Chondrocyte (in vitro differentiated cells): ENCODE measurements around the gene MMP7. TPM values are rescaled to one million over a fixed set of nuclear protein-coding genes. Genes with fewer than 3 reads are reported as not detected.
A peak's percentile ranks its signal among the peaks of the same experiment; 100 is the strongest.

ENCODE experiments used
- DNase-seq: peaks from one replicate; pipeline ENCODE4 v3.0.0; 2021; ENCODE audit warnings: mixed read lengths, low spot score
- H3K27ac Mint-ChIP-seq: one replicate; pipeline ENCODE4 v1.8.0; 2021; ENCODE audit warnings: mild to moderate bottlenecking, moderate library complexity, mixed read lengths; ENCODE audit not compliant: unreplicated experiment
- H3K27me3 Mint-ChIP-seq: 2 replicates; pipeline ENCODE4 v1.8.0; 2021; ENCODE audit warnings: low read depth, mixed read lengths
- H3K36me3 Mint-ChIP-seq: 2 replicates; pipeline ENCODE4 v1.8.0; 2021; ENCODE audit warnings: low read depth, mixed read lengths
- H3K4me1 Mint-ChIP-seq: 2 replicates; pipeline ENCODE4 v1.8.0; 2021; ENCODE audit warnings: low read depth, mild to moderate bottlenecking, mixed read lengths
- H3K4me3 Mint-ChIP-seq: one replicate; pipeline ENCODE4 v1.8.0; 2021; ENCODE audit warnings: mild to moderate bottlenecking, moderate library complexity, mixed read lengths; ENCODE audit not compliant: unreplicated experiment
- H3K9me3 Mint-ChIP-seq: 2 replicates; pipeline ENCODE4 v1.8.0; 2021; ENCODE audit warnings: low read depth, mixed read lengths
- total RNA-seq: library from RNA; stranded (reverse); gene quantifications from 3 replicates; pipeline ENCODE4 v1.2.1, GENCODE V29; 2021
- TF ChIP-seq, protein P1 (sequence below): fragments of 200-600 bp; sonication (generic); IDR thresholded peaks from 2 replicates; pipeline ENCODE4 v1.5.0; 2021; ENCODE audit warnings: antibody characterized with exemption, mild to moderate bottlenecking, moderate library complexity

The MMP7 gene
- total RNA-seq, 1 donor from 2014 or later = 0.50 TPM

DNA sequence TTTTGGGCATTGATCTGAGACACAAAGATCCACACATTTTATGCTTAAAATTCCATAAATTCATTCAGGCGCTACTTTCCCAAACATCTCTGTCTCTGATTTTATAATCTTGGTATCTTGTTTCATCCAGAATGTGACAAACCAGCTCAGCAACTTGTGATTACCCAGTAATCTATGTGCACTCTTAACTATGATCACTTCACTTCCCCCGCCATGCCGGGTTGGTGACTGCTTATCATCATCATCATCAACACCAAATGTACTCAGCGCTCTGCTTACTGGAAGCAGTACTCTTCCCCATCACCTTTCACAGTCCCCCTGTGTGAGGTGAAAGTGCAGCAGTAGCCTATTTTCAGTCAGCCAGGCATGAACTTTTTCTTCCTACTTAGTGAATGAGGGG is 15.2 kb upstream of the MMP7 start:
- TF ChIP-seq, protein P1, sequence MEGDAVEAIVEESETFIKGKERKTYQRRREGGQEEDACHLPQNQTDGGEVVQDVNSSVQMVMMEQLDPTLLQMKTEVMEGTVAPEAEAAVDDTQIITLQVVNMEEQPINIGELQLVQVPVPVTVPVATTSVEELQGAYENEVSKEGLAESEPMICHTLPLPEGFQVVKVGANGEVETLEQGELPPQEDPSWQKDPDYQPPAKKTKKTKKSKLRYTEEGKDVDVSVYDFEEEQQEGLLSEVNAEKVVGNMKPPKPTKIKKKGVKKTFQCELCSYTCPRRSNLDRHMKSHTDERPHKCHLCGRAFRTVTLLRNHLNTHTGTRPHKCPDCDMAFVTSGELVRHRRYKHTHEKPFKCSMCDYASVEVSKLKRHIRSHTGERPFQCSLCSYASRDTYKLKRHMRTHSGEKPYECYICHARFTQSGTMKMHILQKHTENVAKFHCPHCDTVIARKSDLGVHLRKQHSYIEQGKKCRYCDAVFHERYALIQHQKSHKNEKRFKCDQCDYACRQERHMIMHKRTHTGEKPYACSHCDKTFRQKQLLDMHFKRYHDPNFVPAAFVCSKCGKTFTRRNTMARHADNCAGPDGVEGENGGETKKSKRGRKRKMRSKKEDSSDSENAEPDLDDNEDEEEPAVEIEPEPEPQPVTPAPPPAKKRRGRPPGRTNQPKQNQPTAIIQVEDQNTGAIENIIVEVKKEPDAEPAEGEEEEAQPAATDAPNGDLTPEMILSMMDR = no peak
- H3K27ac Mint-ChIP-seq = no peak overlapping the region
- H3K36me3 Mint-ChIP-seq = peaks cover 1% of the 10 kb centered on the region
- peaks cover 3% of the 10 kb centered on the region for H3K9me3 Mint-ChIP-seq
- H3K4me3 Mint-ChIP-seq = no peak overlapping the region
- peaks cover 2% of the 10 kb centered on the region for H3K27me3 Mint-ChIP-seq
- no peak for DNase-seq
- peaks cover 12% of the 10 kb centered on the region for H3K4me1 Mint-ChIP-seq

DNA sequence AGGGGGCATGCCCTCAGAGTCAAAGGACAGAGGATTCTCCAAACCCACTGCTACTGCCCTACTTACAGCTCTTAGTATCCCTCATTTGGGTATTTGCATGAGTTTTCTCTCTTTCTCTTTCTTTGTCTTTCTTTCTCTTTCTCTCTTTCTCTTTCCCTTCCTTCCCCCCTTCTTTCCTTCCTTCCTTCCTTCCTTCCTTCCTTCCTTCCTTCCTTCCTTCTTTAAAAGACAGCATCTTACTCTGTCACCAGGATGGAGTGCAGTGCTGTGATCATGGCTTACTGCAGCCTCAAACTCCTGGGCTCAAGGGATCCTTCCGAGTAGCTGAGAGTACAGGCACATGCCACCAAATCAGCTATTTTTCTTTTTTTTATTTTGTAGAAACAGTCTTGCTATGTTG is 14.0 kb upstream of the MMP7 start:
- H3K4me3 Mint-ChIP-seq = no peak overlapping the region
- DNase-seq = no peak
- peaks cover 4% of the 10 kb centered on the region for H3K36me3 Mint-ChIP-seq
- TF ChIP-seq, protein P1 = no peak
- peaks cover 12% of the 10 kb centered on the region for H3K4me1 Mint-ChIP-seq
- H3K9me3 Mint-ChIP-seq = peaks cover 13% of the 10 kb centered on the region
- H3K27ac Mint-ChIP-seq = no peak overlapping the region
- peaks cover 2% of the 10 kb centered on the region for H3K27me3 Mint-ChIP-seq

DNA sequence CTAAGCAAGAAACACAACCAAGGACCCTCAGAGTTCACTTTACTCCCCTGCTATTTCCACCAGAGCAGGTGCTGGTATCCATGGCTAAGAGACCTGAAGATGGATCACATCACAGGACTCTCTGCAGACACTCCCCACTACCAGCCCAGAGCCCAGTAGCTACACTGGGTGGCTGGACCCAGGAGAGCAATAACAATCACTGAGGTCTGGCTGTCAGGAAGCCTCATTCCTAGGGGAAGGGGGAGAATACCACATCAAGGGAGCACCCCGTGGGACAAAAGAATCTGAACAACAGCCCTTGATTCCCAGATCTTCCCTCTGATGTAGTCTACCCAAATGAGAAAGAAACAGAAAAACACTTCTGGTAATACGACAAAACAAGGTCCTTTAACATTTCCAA is 9.0 kb upstream of the MMP7 start:
- Mint-ChIP-seq H3K9me3 (peaks cover 14% of the 10 kb centered on the region), H3K27me3 (peaks cover 5% of the 10 kb centered on the region), H3K4me3 (no peak overlapping the region), H3K4me1 (no peaks in the 10 kb centered on the region), H3K27ac (no peak overlapping the region), H3K36me3 (peaks cover 3% of the 10 kb centered on the region)
- no peak for DNase-seq
- TF ChIP-seq, protein P1 = no peak

DNA sequence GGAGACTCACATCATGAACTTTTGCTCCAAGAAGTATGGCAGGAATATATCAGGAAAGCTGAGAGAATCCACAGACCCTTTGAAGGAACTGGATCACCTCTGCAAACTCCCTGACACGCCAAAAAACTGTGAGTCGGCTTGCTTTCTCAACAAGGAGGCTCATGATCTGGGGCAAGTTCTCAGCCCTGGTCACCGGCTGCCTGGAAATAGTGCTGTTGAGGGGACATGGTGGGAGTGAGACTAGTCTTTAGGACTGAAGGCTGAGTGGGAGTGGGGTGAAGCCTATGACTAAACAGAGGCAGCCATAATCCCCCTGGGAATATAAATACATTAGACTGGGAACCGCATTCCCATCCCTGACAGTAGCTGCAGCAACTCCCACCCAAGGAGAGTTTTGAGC is 8.4 kb upstream of the MMP7 start:
- Mint-ChIP-seq H3K4me1 (no peaks in the 10 kb centered on the region), H3K27ac (no peak overlapping the region), H3K36me3 (peaks cover 3% of the 10 kb centered on the region)

DNA sequence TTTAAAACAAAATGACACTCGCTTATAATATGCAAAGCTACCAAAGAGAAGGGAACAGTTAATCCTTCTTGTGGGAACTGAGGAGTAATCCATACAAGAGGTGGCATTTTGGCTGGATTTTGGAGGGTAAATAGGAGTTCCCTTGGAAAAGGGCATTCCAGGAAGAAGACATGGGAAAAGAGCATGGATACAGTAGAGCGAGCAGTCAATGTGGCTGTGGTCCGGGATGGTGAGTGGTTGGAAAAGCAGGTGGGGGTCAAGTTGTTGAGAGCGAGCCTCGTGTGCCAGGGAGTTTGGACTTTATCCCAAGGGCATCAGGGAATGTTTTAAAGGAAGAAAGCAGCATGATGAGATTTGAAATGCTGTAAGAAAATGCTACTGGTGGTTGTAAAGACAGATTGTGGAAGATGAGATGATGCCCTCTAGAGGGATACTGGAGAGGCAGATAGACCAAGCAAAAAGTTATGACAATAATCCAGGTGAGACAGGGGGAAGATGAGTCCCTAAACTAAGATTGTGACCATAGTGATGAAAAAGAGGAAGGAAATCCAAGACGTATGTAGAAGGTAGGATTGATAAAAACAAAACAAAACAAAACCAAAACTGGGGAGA is 3.8 kb upstream of the MMP7 start:
- H3K36me3 Mint-ChIP-seq = no peaks in the 10 kb centered on the region
- peaks cover 7% of the 10 kb centered on the region for H3K4me1 Mint-ChIP-seq
- no peak overlapping the region for H3K4me3 Mint-ChIP-seq
- H3K27ac Mint-ChIP-seq = no peak overlapping the region
- peaks cover 8% of the 10 kb centered on the region for H3K27me3 Mint-ChIP-seq
- no peak for DNase-seq
- H3K9me3 Mint-ChIP-seq = no peaks in the 10 kb centered on the region
- TF ChIP-seq, protein P1 = peak; percentile 37

More for the DNA sequence above, 8.4 kb upstream of the MMP7 start:
- DNase-seq = no peak
- H3K9me3 Mint-ChIP-seq = peaks cover 14% of the 10 kb centered on the region
- TF ChIP-seq, protein P1 = no peak
- no peak overlapping the region for H3K4me3 Mint-ChIP-seq
- peaks cover 9% of the 10 kb centered on the region for H3K27me3 Mint-ChIP-seq
